ENCODE measurements around the gene SDSL. TPM values are rescaled to one million over a fixed set of nuclear protein-coding genes. Genes with fewer than 3 reads are reported as not detected.

Gene SDSL
- total and polyA plus RNA-seq, 2 of the 13 experiments (the other 11 are each of a cell fraction or from before 2014, with no cell fraction given): 1.2 to 1.7 TPM

DNA sequence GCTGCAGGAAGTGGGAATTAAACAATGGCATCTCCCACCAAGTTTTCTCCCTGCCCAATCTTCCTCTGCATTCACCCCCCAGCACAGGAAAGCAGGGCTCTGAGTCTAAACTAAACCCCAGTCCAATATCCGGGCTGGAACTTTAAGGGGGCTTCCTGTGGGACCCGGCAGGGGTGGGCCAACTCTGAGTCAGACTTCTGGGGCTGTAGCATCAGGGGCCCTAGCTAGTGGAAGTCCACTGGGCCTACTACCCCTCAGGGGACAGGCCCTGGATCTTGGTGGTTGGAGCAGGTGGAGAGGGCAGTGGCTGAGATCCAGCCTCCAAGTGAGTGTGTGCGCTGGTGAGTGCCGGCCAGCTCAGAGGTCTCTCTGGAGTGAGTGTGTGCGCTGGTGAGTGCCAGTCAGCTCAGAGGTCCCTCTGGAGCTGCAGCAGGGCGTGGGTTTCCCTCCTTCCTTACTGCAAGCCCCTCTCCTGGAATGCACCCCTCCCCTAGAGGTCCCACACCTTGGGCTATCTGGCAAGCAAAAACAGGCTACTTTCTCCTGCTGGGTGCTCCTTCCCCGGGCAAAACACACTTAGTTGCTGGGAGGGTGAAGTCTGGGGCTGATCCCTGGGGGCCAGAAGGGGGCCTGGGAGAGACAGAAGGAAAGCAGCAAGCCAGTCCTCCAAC is 55.1 kb downstream of the SDSL start (continued):
- TF ChIP-seq ZFAT (CRISPR knock-in tag; conservative IDR thresholded peaks at IDR 0.05) (no peak), CREB1 (IDR thresholded peaks at IDR 0.05) (no peak), CREB1 (CRISPR knock-in tag; IDR thresholded peaks at IDR 0.05) (no peak), ZNF567 (CRISPR knock-in tag; IDR thresholded peaks at IDR 0.05; ENCODE audit: borderline replicate concordance) (no peak), KAT7 (CRISPR knock-in tag; IDR thresholded peaks at IDR 0.05; ENCODE audit: borderline replicate concordance) (no peak), ZNF44 (CRISPR knock-in tag; IDR thresholded peaks at IDR 0.05) (no peak), MXI1 (IDR thresholded peaks at IDR 0.05; ENCODE audit: borderline replicate concordance, low read depth, low read length) (no peak), MEIS2 (CRISPR knock-in tag; IDR thresholded peaks at IDR 0.05) (no peak), ZNF407 (CRISPR knock-in tag; IDR thresholded peaks at IDR 0.05; ENCODE audit: not compliant biosample characterization) (no peak), GLMP (CRISPR knock-in tag; IDR thresholded peaks at IDR 0.05; ENCODE audit: borderline replicate concordance) (no peak), ZNF329 (CRISPR knock-in tag; IDR thresholded peaks at IDR 0.05; ENCODE audit: low read depth) (no peak), TAF1 (CRISPR knock-in tag; IDR thresholded peaks at IDR 0.05) (no peak)
- TF ChIP-seq, protein P1, sequence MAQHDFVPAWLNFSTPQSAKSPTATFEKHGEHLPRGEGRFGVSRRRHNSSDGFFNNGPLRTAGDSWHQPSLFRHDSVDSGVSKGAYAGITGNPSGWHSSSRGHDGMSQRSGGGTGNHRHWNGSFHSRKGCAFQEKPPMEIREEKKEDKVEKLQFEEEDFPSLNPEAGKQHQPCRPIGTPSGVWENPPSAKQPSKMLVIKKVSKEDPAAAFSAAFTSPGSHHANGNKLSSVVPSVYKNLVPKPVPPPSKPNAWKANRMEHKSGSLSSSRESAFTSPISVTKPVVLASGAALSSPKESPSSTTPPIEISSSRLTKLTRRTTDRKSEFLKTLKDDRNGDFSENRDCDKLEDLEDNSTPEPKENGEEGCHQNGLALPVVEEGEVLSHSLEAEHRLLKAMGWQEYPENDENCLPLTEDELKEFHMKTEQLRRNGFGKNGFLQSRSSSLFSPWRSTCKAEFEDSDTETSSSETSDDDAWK (CRISPR knock-in tag; IDR thresholded peaks at IDR 0.05): no peak
